ENCODE measurements around the gene CDK11B.
"Not testable (repeated sequence)": the region's sequence is repeated elsewhere in the genome, so short reads cannot be mapped to it uniquely, and the experiment has no call there.

The CDK11B gene

DNA sequence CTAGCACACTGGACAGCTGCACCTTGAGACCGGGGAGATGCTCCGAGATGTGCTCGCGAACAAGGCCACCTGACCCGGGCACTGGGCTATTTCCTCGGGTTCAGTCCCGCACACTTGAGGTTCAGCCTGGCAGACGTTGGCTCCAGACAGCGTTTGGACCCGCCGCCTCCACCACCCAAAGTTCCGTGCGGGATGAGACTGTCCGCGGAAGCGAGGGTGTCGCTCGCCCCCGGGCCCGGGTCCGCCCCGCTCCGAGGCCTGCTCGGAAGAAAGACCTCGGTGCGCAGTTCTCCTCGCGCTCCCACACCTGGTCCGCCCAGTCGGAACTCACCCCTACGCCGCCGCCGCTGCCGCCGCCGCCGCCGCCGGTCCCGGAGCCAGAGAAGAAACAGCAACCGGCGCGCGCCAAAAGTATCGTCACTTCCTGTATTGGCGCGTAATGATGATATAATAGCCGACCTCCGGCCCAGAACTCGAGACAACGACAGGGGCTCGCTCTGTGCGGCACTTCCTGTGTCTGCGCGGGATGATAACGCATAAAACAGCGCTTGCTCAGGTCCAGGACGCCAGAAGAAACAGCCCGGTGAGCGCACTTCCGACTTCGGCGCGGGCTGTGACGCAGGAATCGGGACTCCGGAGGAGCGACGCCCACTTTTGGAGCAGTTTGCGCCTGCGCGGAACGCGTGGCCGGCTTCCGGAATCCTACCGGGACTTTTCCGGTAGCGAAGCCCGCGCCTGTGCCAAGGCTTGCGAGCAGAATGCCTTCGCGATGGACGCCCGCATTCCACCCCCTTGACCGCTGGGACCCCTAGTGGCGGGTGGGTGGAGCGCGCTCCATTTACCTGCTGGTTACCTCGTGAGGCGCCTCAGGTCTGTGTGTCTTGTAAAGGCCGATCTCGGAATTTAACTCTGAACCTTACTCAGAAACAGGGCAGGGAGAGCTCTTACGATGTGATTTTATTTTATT is at the start of gene CDK11B:
Gene CDK11B (minus strand): TSS at position 422 of the 967 bp plus-strand sequence. CDS start 1,519 bp downstream, outside the sequence.
- DNase-seq (ENCODE audit: low spot score): peak; percentile 97

- DNase-seq (ENCODE audit: low spot score): not testable (repeated sequence)
These were observed 49.1 kb upstream of the CDK11B start for GRCh38 chr1:1707897-1708296.

GRCh38 chr1:1707241-1707640 is 48.4 kb upstream of the CDK11B start:
- DNase-seq (ENCODE audit: low spot score): not testable (repeated sequence)

GRCh38 chr1:1705623-1706022 is 46.8 kb upstream of the CDK11B start:
- not testable (repeated sequence) for DNase-seq (ENCODE audit: low spot score)

DNA sequence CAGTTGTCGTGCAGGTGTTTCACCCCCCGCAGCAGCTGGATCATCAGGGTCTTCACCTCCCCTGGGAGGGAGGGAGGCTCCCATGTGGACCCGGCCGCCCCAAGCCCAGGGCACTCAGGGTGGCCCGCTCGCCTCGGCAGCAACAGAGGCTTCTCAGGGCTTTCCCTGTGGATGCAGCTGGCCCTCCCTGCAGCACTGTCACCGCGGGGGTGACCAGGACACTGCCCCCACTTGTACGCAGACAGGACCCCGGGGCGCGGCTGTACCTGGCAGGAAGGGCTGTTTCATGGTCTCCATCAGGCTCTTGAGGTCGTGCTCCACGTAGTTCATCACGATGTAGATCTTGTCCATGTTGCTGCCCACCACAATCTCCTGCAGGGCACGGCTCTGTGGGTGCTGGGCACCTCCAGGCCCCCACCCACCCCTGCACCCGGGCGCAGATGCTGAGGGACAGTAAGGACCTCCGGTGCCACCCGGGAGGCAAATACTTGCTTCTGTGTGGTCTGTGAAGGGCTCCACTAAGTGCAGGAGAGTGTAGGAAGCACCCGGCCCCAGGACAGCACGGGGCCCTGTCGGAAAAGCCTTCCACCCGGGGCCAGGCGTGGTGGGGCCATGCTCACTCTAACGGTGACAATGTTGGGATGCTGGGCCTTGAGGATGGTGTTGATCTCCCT is 45.6 kb upstream of the CDK11B start:
- DNase-seq (ENCODE audit: low spot score): not testable (repeated sequence)

GRCh38 chr1:1703796-1704195 is 45.0 kb upstream of the CDK11B start:
- no peak for DNase-seq (ENCODE audit: low spot score)

- not testable (repeated sequence) for DNase-seq (ENCODE audit: low spot score)
These were observed 43.7 kb upstream of the CDK11B start for GRCh38 chr1:1702506-1702905.

GRCh38 chr1:1700557-1700956 is 41.8 kb upstream of the CDK11B start:
- DNase-seq (ENCODE audit: low spot score): not testable (repeated sequence)

DNA sequence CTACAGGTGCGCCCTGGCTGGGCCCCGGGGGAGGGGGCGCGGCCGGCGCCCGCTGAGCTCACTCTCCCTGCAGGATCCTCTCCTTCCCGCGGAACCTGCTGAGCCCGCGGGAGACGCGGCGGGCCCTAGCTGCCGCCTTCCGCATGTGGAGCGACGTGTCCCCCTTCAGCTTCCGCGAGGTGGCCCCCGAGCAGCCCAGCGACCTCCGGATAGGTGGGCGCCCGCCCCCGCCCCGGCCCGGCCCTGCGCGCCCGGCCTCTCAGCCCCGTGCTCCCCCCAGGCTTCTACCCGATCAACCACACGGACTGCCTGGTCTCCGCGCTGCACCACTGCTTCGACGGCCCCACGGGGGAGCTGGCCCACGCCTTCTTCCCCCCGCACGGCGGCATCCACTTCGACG is 41.3 kb upstream of the CDK11B start:
- not testable (repeated sequence) for DNase-seq (ENCODE audit: low spot score)

- DNase-seq (ENCODE audit: low spot score): not testable (repeated sequence)
These were observed 40.3 kb upstream of the CDK11B start for GRCh38 chr1:1699061-1699460.

GRCh38 chr1:1697358-1698183 is 38.8 kb upstream of the CDK11B start:
- not testable (repeated sequence) for DNase-seq (ENCODE audit: low spot score)

DNA sequence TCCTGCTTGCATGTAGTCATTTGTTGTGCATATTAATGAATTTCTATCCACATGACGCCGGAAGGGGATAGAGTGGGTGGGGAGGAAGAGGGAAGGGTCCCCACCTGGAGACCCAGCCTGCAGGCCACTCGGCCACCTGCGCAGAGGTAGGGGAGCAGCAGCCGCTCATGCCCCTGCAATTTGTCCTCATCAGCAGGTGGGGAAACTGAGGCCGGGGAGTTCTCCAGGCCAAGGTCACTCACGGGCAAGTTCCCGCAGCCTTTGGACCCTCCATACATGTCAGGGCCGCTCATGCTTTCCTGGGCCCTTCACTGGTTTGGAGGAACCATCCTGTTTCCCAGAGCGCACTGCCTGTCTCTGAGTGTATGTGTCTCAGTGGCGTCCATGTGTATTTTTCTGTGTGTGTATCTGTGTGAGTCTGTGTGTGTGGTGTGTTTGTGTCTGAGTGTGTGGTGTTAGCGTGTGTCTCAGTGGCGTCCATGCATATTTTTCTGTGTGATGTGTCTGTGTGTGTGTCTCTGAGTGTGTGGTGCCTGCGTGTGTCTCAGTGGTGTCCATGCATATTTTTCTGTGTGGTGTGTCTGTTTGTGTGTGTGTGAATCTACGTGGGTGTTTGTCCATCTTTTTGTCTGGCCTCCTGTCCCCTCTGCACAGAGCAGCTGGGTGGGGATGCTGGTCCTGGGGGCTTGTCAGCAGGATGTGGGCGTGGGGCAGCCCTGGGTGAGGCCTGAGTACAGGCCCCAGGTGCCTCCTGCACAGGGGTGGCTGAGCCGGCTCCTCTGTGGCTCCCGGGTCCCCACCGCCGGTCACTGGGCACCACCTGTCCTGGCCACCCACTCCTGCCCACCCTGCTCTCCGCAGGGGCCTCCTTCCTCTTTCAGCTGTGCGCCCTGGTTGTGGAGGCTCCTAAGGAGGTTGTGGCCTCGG is 37.9 kb upstream of the CDK11B start:
- not testable (repeated sequence) for DNase-seq (ENCODE audit: low spot score)

DNA sequence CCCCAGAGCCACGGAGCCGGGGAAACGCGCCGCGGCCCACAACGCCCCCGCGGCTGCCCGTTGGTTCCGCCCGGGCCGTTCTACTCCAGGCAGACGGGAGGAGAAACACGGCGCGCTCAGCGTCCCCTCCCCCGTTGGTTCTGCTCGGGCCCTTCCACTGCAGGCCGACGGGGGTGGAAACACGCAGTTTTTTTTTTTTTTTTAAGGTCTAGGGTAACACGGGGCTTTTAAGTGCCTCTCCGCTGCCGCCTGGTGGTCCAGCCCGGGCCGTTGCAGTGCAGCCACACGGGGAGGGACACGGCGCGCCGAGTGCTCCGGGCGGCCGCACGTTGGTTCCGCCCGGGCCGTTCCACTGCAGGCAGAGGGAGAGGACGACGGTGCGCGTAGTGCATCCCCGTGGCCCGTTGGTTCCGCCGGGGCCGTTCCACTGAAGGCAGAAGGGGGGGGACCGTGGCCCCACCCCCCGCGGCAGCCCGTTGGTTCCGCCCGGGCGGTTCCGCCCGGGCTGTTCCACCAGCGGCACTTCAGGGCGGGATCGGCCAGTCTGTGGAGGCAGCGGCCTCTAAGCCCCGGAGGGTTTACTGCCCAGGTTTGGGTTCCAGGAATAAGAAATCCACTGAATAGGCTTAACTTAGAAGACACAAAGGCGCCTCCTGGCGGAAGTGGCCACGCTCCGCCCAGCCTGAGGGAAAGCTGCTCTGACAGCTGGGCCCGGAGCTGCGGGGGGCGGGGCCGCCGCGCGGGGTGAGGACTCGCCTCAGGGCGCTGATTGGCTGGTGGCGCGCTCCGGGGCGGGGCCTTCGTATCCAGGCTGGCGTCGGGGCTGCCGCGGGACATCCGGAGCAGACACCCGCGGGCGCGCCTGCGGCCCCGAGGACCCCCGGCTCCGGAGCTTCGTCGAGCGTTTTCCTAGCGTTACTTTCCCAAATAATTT is 34.2 kb upstream of the CDK11B start, which contains the start of gene SLC35E2B:
Gene SLC35E2B (minus strand): TSS at position 82 of the 934 bp plus-strand sequence. CDS start 16,096 bp downstream, outside the sequence.
- DNase-seq (ENCODE audit: low spot score): peak; percentile 82

DNA sequence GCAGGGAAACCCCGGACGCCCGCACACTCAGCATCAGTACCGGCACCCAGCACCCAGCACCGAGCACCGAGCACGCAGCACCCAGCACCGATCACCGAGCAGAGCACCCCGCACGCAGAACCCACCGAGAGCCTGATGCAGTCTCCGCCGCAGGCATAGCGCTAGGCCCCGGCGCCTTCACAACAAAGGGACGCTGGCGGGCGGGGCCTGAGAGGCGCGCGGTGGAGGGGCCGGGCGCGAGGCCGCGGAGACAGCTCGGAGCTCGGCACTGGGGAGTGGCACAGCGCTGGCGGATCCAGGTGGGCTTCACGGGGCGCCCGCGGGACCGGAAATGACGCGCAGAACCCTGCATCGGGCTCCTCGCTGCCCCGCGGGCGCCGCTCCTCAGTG is 33.5 kb upstream of the CDK11B start:
- peak; percentile 39 for DNase-seq (ENCODE audit: low spot score)

- DNase-seq (ENCODE audit: low spot score): not testable (repeated sequence)
These were observed 32.6 kb upstream of the CDK11B start for GRCh38 chr1:1691443-1691842.

GRCh38 chr1:1689526-1689925 is 30.7 kb upstream of the CDK11B start:
- not testable (repeated sequence) for DNase-seq (ENCODE audit: low spot score)

GRCh38 chr1:1687846-1688245 is 29.0 kb upstream of the CDK11B start:
- DNase-seq (ENCODE audit: low spot score): no peak

GRCh38 chr1:1684031-1684681 is 25.4 kb upstream of the CDK11B start:
- no peak for DNase-seq (ENCODE audit: low spot score)

Data from SW480 (cell line).